Nephron progenitor cell (in vitro differentiated cells): Measurements from ENCODE around the gene TNS1.
A peak's percentile ranks its signal among the peaks of the same experiment; 100 is the strongest.

Source experiments
- DNase-seq: peaks from one replicate; pipeline ENCODE4 v3.0.0; 2021
- H3K27ac Mint-ChIP-seq: 2 replicates; pipeline ENCODE4 v1.8.0; 2021; ENCODE audit warnings: mild to moderate bottlenecking, moderate library complexity, mixed read lengths
- H3K27me3 Mint-ChIP-seq: 2 replicates; pipeline ENCODE4 v1.8.0; 2021; ENCODE audit warnings: mild to moderate bottlenecking, low read depth, mixed read lengths; ENCODE audit not compliant: poor library complexity
- H3K36me3 Mint-ChIP-seq: 2 replicates; pipeline ENCODE4 v1.8.0; 2021; ENCODE audit warnings: low read depth, mixed read lengths
- H3K4me1 Mint-ChIP-seq: 2 replicates; pipeline ENCODE4 v1.8.0; 2021; ENCODE audit warnings: mixed read lengths
- H3K4me3 Mint-ChIP-seq: 2 replicates; pipeline ENCODE4 v1.8.0; 2021; ENCODE audit warnings: mild to moderate bottlenecking, moderate library complexity, mixed read lengths
- H3K9me3 Mint-ChIP-seq: 2 replicates; pipeline ENCODE4 v1.8.0; 2021; ENCODE audit warnings: mild to moderate bottlenecking, moderate library complexity, mixed read lengths
- TF ChIP-seq, protein P1 (sequence below): fragments of 200-600 bp; sonication (generic); IDR thresholded peaks from 2 replicates; pipeline ENCODE4 v1.5.0; 2021; ENCODE audit warnings: antibody characterized with exemption

The TNS1 gene

DNA sequence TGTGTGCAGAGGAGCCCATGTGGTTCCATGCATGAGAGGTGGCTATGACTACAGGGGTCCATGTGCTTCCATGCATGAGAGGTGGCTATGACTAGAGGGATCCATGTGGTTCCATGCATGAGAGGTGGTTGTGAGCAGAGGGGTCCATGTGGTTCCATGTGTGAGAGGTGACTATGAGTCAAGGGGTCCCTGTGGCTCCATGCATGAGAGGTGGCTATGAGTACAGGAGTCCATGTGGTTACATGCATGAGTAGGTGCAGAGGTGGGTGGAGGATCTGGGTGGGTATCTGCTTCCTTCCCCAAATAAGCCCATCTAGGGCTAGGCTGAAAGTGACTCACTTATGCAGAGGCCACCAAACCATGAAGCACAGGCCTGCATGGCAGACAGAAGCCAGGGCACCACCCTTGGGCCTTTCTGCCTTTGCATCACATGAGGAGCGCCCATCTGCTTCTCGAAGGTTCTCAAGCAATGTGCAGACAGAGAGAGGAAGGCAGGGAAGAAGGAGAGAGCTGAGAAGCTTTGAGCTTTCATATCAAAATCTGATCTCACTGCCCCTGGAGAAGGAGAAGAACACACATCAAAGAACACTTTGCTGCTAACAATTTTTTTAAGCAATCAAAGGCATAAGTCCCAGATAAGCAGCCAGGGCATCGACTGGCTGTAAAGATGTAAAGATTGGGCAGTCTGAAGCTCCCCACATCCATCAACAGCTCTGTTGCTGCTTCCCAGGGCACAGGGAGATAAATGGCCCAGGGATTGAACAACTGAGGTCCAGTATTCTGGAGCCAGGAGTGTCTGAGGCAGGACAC lies 137.6 kb downstream of the TNS1 start:
- DNase-seq: no peak
- no peaks in the 10 kb centered on the region for H3K9me3 Mint-ChIP-seq
- H3K4me3 Mint-ChIP-seq: peak overlapping the region; percentile 17
- H3K27me3 Mint-ChIP-seq: peaks cover 14% of the 10 kb centered on the region
- H3K27ac Mint-ChIP-seq: peak overlapping the region; percentile 92
- H3K4me1 Mint-ChIP-seq: peaks cover 90% of the 10 kb centered on the region
- H3K36me3 Mint-ChIP-seq: peaks cover 9% of the 10 kb centered on the region
- TF ChIP-seq, protein P1, sequence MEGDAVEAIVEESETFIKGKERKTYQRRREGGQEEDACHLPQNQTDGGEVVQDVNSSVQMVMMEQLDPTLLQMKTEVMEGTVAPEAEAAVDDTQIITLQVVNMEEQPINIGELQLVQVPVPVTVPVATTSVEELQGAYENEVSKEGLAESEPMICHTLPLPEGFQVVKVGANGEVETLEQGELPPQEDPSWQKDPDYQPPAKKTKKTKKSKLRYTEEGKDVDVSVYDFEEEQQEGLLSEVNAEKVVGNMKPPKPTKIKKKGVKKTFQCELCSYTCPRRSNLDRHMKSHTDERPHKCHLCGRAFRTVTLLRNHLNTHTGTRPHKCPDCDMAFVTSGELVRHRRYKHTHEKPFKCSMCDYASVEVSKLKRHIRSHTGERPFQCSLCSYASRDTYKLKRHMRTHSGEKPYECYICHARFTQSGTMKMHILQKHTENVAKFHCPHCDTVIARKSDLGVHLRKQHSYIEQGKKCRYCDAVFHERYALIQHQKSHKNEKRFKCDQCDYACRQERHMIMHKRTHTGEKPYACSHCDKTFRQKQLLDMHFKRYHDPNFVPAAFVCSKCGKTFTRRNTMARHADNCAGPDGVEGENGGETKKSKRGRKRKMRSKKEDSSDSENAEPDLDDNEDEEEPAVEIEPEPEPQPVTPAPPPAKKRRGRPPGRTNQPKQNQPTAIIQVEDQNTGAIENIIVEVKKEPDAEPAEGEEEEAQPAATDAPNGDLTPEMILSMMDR: no peak

DNA sequence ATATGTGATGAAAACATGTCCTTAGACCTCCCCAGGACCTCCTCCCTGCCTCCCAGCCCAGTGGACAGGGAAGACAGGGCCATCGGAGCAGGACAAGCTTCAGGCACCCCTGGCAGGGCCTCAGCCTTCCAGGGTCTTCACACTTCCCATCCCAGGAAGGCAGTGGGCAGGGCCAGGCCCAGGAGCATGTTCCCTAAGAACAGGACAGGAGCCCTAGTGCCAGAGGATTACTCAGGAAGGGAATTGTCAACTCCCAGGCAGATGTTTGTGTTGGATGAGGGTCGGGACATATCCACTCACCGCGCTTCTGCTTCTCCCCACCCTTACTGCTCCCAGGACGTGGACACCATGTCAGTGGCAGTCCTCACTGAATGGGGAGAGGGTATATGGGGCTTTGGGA lies 138.9 kb downstream of the TNS1 start:
- Mint-ChIP-seq H3K4me1 (peaks cover 90% of the 10 kb centered on the region), H3K4me3 (no peak overlapping the region), H3K27me3 (peaks cover 13% of the 10 kb centered on the region), H3K36me3 (peaks cover 9% of the 10 kb centered on the region), H3K9me3 (no peaks in the 10 kb centered on the region), H3K27ac (no peak overlapping the region)
- TF ChIP-seq, protein P1: no peak
- DNase-seq: no peak

- H3K4me1 Mint-ChIP-seq: peaks cover 90% of the 10 kb centered on the region
- H3K36me3 Mint-ChIP-seq: peaks cover 4% of the 10 kb centered on the region
- TF ChIP-seq, protein P1: no peak
- peaks cover 10% of the 10 kb centered on the region for H3K27me3 Mint-ChIP-seq
- no peak overlapping the region for H3K4me3 Mint-ChIP-seq
- H3K9me3 Mint-ChIP-seq: no peaks in the 10 kb centered on the region
- no peak for DNase-seq
- no peak overlapping the region for H3K27ac Mint-ChIP-seq
Observed at GRCh38 chr2:217861334-217861877, 141.4 kb downstream of the TNS1 start.

DNA sequence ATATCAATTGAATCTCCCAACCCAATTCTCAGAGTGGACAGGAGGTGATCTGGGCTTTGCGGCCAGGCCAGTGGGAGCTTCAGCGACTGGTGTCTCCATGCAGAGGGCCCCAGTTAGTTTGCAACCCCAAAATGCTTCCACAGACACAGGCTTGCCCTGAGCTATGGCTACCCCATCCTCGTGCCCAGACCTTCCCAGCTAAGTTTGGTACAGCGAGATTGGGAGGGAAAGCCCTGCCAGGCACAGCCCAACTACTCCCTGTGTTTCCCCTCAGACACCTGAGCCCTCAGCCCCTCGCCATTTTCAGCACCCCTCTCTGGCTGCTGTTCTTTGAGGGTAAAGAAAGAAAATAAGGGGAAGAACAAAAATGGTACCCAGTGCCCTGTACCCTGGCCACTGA lies 142.9 kb downstream of the TNS1 start:
- H3K4me3 Mint-ChIP-seq: no peak overlapping the region
- peaks cover 4% of the 10 kb centered on the region for H3K36me3 Mint-ChIP-seq
- H3K9me3 Mint-ChIP-seq: no peaks in the 10 kb centered on the region
- H3K27me3 Mint-ChIP-seq: peaks cover 18% of the 10 kb centered on the region
- DNase-seq: no peak
- peaks cover 82% of the 10 kb centered on the region for H3K4me1 Mint-ChIP-seq
- H3K27ac Mint-ChIP-seq: no peak overlapping the region
- TF ChIP-seq, protein P1: no peak

- DNase-seq: peak; percentile 80
- Mint-ChIP-seq H3K4me3 (peak overlapping the region; percentile 76), H3K9me3 (no peaks in the 10 kb centered on the region)
Observed at GRCh38 chr2:217858519-217859491, 144.0 kb downstream of the TNS1 start.

More at GRCh38 chr2:217858519-217859491, 144.0 kb downstream of the TNS1 start:
- Mint-ChIP-seq H3K27me3 (peaks cover 20% of the 10 kb centered on the region), H3K27ac (peak overlapping the region; percentile 94), H3K36me3 (no peaks in the 10 kb centered on the region), H3K4me1 (peaks cover 71% of the 10 kb centered on the region)
- TF ChIP-seq, protein P1: no peak
